Measurements from ENCODE around the gene MAGI3.
"Not testable (repeated sequence)": the region's sequence is repeated elsewhere in the genome, so short reads cannot be mapped to it uniquely, and the experiment has no call there.

MAGI3 gene

GRCh38 chr1:113401067-113401466, 10.8 kb downstream of the MAGI3 start:
- no peak for DNase-seq

- DNase-seq, result no peak
Observed at GRCh38 chr1:113401728-113402127, 11.4 kb downstream of the MAGI3 start.

- no peak for DNase-seq
Observed at GRCh38 chr1:113403065-113403464, 12.8 kb downstream of the MAGI3 start.

GRCh38 chr1:113405573-113405972, 15.3 kb downstream of the MAGI3 start:
- DNase-seq, result no peak

GRCh38 chr1:113406149-113406548, 15.8 kb downstream of the MAGI3 start:
- DNase-seq, result not testable (repeated sequence)

GRCh38 chr1:113409363-113409762, 19.0 kb downstream of the MAGI3 start:
- DNase-seq, result no peak

GRCh38 chr1:113412020-113412419, 21.7 kb downstream of the MAGI3 start:
- DNase-seq, result not testable (repeated sequence)

- no peak for DNase-seq
Observed at GRCh38 chr1:113415310-113416070, 25.2 kb downstream of the MAGI3 start.

- not testable (repeated sequence) for DNase-seq
Observed at GRCh38 chr1:113416071-113416470, 25.8 kb downstream of the MAGI3 start.

GRCh38 chr1:113416496-113416895, 26.2 kb downstream of the MAGI3 start:
- DNase-seq, result no peak

GRCh38 chr1:113422315-113423068, 32.2 kb downstream of the MAGI3 start:
- no peak for DNase-seq

GRCh38 chr1:113423826-113424225, 33.5 kb downstream of the MAGI3 start:
- DNase-seq, result no peak

GRCh38 chr1:113429461-113430153, 39.3 kb downstream of the MAGI3 start:
- no peak for DNase-seq

- DNase-seq, result no peak
Observed at GRCh38 chr1:113433184-113433583, 42.9 kb downstream of the MAGI3 start.

- DNase-seq, result no peak
Observed at GRCh38 chr1:113434081-113434873, 44.0 kb downstream of the MAGI3 start.

- no peak for DNase-seq
Observed at GRCh38 chr1:113434874-113435175, 44.5 kb downstream of the MAGI3 start.

- no peak for DNase-seq
Observed at GRCh38 chr1:113437554-113438341, 47.4 kb downstream of the MAGI3 start.

- DNase-seq, result no peak
Observed at GRCh38 chr1:113438505-113439276, 48.4 kb downstream of the MAGI3 start.

- DNase-seq, result no peak
Observed at GRCh38 chr1:113439277-113439670, 49.0 kb downstream of the MAGI3 start.

GRCh38 chr1:113442131-113442530, 51.8 kb downstream of the MAGI3 start:
- no peak for DNase-seq

GRCh38 chr1:113444857-113445256, 54.5 kb downstream of the MAGI3 start:
- DNase-seq, result no peak

Data from CD4-positive, alpha-beta T cell treated with Interleukin-4 for 4 hours (primary cell).